GM12873 (cell line): Measurements from ENCODE around the gene CANT1.

Source experiments
- TF ChIP-seq, protein P1 (sequence below): IDR thresholded peaks from 2 replicates; pipeline ENCODE4 v1.5.1; 2012; ENCODE audit warnings: low read depth, mild to moderate bottlenecking, moderate library complexity, low read length, control low read depth; ENCODE audit not compliant: insufficient read depth; ENCODE audit errors: missing control alignments

The CANT1 gene

DNA sequence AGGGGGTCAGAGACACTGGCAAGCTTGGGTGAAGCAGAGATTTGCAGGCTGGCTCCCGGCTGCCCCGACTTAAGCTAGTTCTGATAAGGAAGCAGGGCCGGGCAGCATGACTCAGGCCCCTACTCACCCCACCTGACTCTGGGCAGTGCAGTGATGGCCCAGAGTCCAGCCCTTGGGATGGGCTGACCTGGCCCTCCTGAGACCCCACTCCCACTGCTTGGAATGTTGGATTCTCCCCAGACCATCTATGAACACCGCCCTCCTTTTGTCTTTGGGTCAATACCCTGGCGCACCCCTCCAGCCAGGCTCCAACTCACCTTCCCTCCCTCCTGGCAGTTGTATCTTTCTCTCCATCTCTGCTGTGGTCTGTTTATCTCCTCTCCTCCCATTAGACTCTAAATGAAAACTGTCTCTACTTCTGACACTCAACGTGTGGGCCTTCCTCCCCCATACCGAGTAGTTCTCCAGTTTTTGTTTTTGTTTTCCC lies 50.9 kb downstream of the CANT1 start:
- TF ChIP-seq, protein P1, sequence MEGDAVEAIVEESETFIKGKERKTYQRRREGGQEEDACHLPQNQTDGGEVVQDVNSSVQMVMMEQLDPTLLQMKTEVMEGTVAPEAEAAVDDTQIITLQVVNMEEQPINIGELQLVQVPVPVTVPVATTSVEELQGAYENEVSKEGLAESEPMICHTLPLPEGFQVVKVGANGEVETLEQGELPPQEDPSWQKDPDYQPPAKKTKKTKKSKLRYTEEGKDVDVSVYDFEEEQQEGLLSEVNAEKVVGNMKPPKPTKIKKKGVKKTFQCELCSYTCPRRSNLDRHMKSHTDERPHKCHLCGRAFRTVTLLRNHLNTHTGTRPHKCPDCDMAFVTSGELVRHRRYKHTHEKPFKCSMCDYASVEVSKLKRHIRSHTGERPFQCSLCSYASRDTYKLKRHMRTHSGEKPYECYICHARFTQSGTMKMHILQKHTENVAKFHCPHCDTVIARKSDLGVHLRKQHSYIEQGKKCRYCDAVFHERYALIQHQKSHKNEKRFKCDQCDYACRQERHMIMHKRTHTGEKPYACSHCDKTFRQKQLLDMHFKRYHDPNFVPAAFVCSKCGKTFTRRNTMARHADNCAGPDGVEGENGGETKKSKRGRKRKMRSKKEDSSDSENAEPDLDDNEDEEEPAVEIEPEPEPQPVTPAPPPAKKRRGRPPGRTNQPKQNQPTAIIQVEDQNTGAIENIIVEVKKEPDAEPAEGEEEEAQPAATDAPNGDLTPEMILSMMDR, result no peak

DNA sequence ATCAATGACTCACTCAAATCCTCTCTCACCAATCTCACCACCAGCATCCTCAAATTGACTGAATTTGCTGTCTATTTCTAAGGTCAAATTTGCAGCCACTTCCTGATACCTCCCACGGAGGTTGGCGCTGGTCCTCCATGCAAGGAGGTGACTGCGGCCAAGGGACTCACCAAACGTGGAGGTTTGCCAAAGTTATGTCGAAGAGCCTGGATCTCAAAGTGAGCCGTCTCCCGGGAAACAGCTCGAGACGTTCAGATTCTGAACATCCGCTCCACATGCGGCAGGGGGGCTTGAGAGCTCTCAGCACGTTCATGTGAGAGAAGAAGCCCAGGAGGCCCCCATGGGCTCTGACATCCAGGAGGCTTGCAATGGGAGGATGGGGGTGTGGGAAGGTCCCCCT lies 52.4 kb downstream of the CANT1 start:
- TF ChIP-seq, protein P1, result no peak

DNA sequence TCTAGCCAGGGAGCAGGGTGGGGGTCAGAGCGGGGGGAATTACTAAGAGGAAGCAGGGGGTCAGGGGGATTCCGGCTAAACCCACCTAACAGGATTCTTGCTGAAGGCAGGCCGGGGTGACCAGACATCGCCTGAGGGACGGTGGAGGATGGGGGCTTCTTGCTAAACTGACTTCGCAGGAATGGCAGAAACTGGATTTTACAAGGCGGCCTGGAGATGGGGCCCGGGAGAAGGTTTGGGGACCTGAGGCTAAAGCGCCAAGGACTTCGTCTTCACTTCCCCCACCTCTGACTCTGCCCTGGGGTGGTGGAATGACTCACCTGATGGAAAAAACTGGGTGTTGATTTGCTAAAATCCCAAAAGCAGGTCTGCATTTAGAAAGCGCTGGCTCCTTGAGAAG lies 53.3 kb downstream of the CANT1 start:
- TF ChIP-seq, protein P1, result no peak

DNA sequence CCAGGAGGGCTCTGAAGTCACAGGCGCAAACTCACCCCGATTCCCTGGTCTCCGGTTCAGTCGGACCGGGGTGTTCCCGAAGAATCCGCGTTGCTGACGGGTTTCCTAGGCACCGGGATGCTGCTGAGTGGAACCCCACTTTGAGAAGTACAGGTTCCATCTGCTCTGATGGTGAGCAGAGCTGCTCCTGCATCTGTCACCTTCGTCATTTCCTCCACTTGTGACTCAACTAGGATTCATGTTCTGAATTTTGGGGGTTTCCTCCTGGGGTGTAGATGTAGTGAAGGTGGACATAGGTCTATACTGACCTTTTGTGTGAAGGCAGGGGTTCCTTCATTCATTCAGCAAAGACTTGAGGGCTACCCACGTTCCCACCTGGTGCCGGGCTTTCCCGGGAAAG lies 54.9 kb downstream of the CANT1 start:
- TF ChIP-seq, protein P1, result no peak

DNA sequence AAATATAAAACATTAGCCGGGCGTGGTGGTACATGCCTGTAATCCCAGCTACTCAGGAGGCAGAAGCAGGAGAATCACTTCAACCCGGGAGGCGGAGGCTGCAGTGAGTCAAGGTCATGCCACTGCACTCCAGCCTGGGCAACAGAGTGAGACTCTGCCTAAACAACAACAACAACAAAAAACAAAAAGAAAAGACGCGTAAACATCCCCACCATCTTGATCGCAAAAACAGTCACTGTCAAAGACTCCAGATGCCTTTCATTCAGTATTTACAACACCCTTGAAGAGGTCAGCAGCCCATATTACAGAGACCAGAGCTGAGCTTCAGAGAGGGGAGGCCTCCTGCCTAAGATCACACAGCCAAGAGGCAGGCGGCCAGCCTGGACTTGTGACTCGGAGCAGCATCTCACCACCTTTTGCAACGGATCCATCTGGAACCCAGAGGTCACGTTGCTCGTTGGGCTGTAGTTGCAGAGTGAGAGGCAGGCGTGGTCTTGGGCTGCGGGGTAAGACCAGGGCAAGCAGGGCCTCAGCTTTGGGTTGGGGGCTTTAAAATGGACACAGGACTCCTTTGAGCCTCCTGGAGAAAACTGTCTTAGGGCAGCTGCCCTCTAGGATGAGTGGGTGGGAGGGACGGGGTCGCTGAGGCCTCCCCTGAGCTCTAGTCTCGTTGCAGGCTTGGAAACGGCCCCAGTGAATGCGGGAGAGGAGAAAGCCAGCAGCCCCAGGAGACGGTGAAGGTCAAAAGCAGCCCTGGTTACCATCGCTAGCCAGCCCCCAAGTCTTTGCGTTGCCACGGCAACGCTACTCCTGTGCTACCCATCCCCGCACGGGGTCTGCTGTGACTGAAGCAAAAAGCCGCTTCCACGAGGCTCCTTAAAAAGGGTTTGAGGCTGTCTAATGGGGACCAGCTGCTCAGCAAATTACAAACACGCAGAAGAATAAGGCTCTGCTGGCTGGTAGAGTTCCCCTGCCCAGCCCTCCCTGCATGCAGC lies 55.9 kb downstream of the CANT1 start:
- TF ChIP-seq, protein P1, result no peak

DNA sequence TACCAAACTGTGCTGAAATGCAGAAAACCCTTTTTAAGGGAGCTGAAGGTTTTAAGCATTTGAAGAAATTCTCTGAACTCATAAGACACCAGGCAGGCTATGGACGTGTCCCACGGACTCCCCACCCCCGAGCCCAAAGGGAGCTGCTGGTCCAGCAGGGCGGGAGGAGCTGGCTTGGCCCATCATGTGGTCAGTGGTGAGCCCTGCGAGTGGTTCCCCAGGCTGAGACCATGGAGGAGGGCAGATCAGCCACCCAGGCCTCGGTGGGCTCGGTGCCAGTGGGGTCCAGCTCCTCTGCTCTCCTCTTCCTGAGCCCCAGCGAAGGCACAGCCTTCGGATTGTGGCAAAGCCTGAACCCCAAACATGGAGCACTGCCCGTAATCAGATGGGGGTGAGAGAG lies 56.9 kb downstream of the CANT1 start:
- TF ChIP-seq, protein P1, result no peak

DNA sequence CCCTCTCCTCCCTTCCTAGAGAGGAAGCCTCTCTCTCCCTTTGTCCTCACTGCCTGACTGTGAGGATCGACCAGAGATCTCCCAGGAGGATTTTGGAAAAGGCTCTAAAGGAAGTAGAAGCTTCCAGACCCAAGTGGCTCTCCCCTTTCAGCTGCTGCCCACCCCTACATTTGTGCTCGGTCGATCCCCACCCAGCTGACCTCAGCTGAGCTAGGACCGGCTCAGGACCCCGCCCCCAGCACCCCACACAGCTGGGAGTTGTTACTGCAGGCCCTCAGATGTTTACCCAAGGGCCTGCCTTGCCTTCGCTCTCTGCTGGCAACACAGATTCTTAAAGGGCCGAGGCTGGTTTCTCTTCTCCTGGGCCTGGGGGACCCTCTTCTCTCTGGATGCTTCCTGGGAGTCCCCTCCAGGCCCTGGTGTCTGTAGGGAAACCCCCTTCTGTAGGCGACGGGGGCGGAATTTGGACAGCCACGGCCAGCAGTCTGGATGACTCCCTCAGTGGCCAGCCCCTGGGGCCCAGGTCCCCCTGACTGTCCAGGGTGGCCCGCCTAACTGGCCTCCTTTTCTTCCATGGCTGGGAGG lies 57.5 kb downstream of the CANT1 start:
- TF ChIP-seq, protein P1, result no peak
